Keratinocyte (primary cell): Measurements from ENCODE around the gene FYTTD1. TPM values are rescaled to one million over a fixed set of nuclear protein-coding genes. Genes with fewer than 3 reads are reported as not detected.
"Not testable (repeated sequence)": the region's sequence is repeated elsewhere in the genome, so short reads cannot be mapped to it uniquely, and the experiment has no call there.

Source experiments
- DNase-seq: peaks from one replicate; pipeline ENCODE4 v3.0.0-alpha.2; 2011; ENCODE audit warnings: low read depth, missing footprints, low spot score
- FAIRE-seq: peaks from 2 replicates; lab custom pipeline; 2011; peaks lifted over from hg19 to GRCh38; lab: Jason Lieb, UNC
- H2AFZ ChIP-seq: 2 replicates; pipeline ENCODE4 v1.6.0; 2012; ENCODE audit warnings: low read length, control low read depth, inconsistent platforms; ENCODE audit not compliant: control insufficient read depth
- H3K27ac ChIP-seq: 2 replicates; pipeline ENCODE4 v1.5.1; 2011; ENCODE audit warnings: low read length; ENCODE audit not compliant: control insufficient read depth, insufficient read depth
- H3K27me3 ChIP-seq: 3 replicates; pipeline ENCODE4 v1.6.0; 2011; ENCODE audit warnings: low read length; ENCODE audit not compliant: control insufficient read depth, insufficient read depth; ENCODE audit errors: extremely low read depth
- H3K36me3 ChIP-seq, 2 experiments: 2 replicates in 1 of 2; 3 replicates in 1 of 2; pipeline ENCODE4 v1.5.1; 2011; ENCODE audit warnings: low read length in 2 of 2, mild to moderate bottlenecking in 1 of 2; ENCODE audit not compliant: control insufficient read depth in 2 of 2, insufficient read depth in 2 of 2; ENCODE audit errors: extremely low read depth in 1 of 2
- H3K4me1 ChIP-seq: 3 replicates; pipeline ENCODE4 v1.5.1; 2011; ENCODE audit warnings: low read length; ENCODE audit not compliant: control insufficient read depth, insufficient read depth; ENCODE audit errors: extremely low read depth
- H3K4me2 ChIP-seq: 3 replicates; pipeline ENCODE4 v1.6.0; 2011; ENCODE audit warnings: low read depth, low read length; ENCODE audit not compliant: control insufficient read depth, insufficient read depth; ENCODE audit errors: extremely low read depth
- H3K4me3 ChIP-seq, 3 experiments: fragments of 200-600 bp in 1 of 3; sonication (generic) in 1 of 3; 2 replicates in 2 of 3; 3 replicates in 1 of 3; pipeline ENCODE4 v1.5.1; 2011 to 2016; ENCODE audit warnings: low read length in 3 of 3, mild to moderate bottlenecking in 3 of 3, control low read depth in 2 of 3, inconsistent platforms in 1 of 3, low read depth in 1 of 3, mixed read lengths in 1 of 3, mixed run types in 1 of 3, moderate library complexity in 1 of 3; ENCODE audit not compliant: control insufficient read depth in 2 of 3, insufficient read depth in 2 of 3; ENCODE audit errors: extremely low read depth in 1 of 3
- H3K79me2 ChIP-seq: 2 replicates; pipeline ENCODE4 v1.6.0; 2012; ENCODE audit warnings: low read length; ENCODE audit not compliant: control insufficient read depth, insufficient read depth
- H3K9ac ChIP-seq: 3 replicates; pipeline ENCODE4 v1.6.0; 2011; ENCODE audit warnings: low read length; ENCODE audit not compliant: control insufficient read depth, insufficient read depth; ENCODE audit errors: extremely low read depth
- H3K9me1 ChIP-seq: 3 replicates; pipeline ENCODE4 v1.6.0; 2011; ENCODE audit warnings: low read length; ENCODE audit not compliant: control insufficient read depth, insufficient read depth; ENCODE audit errors: extremely low read depth
- H3K9me3 ChIP-seq: 2 replicates; pipeline ENCODE4 v1.5.1; 2012; ENCODE audit warnings: low read depth, low read length; ENCODE audit not compliant: control insufficient read depth
- H4K20me1 ChIP-seq: 3 replicates; pipeline ENCODE4 v1.6.0; 2011; ENCODE audit warnings: low read length; ENCODE audit not compliant: control insufficient read depth, insufficient read depth; ENCODE audit errors: extremely low read depth
- EZH2 ChIP-seq: IDR thresholded peaks from one replicate; pipeline ENCODE4 v1.6.1; 2012; ENCODE audit warnings: inconsistent platforms, mild to moderate bottlenecking, low read length, moderate library complexity
- dilution Hi-C: fragments of 300-500 bp; cut with MboI; formaldehyde crosslinking; loops from one replicate; pipeline ENCODE4 v1.7.0; 2020; ENCODE audit warnings: low sequenced_read_pairs; ENCODE audit not compliant: extremely low pct_ligation_motif_present
- polyA plus RNA-seq, 5 experiments: library from polyadenylated mRNA; depleted of rRNA in 3 of 5; stranded (reverse) in 3 of 5; stranded (forward) in 1 of 5; unstranded in 1 of 5; fragments of >200 nt; gene quantifications; 1 replicate in 1 of 5; 2 replicates in 3 of 5; 3 replicates in 1 of 5; pipeline versions ENCODE4 v1.2.1 to v1.2.3, GENCODE V29; 2011 to 2012; ENCODE audit warnings: missing spikeins in 2 of 5, low read depth in 1 of 5, low replicate concordance in 1 of 5
- TF ChIP-seq, protein P1 (sequence below), 3 experiments: IDR thresholded peaks in 1 of 3; conservative IDR thresholded peaks in 1 of 3; optimal IDR thresholded peaks in 1 of 3; 2 replicates in 2 of 3; 3 replicates in 1 of 3; pipeline versions ENCODE3 to v1.5.1; 2011; ENCODE audit warnings: low read length in 3 of 3, mild to moderate bottlenecking in 3 of 3, moderate library complexity in 2 of 3, control low read depth in 1 of 3, inconsistent platforms in 1 of 3; ENCODE audit not compliant: insufficient read depth in 2 of 3; ENCODE audit errors: extremely low read depth in 1 of 3

The FYTTD1 gene
- polyA plus RNA-seq, 1 donor (not counting 4 experiments of a cell fraction or from before 2014, with no cell fraction given): 48.0 TPM

DNA sequence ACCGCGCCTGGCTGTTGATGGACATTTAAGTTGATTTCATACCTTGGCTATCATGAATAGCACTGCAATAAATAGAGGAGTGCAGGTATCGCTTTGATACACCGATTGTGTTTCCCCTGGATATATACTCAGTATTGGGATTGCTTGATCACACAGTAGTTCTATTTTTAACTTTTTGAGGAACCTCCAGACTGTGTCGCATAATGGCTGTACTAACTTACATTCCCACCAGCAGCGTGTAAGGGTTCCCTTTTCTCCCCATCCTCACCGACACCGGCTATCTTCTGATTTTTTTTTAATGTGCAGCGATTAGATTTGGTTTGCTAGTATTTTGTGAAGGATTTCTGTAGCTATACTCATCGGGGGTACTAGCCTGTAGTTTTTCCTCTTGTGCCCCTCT, 29.0 kb upstream of the FYTTD1 start:
- peaks cover 24% of the 10 kb centered on the region for H3K4me1 ChIP-seq
- no peak overlapping the region for H3K4me2 ChIP-seq
- peaks cover 33% of the 10 kb centered on the region for H3K79me2 ChIP-seq
- H3K27ac ChIP-seq: no peak overlapping the region
- FAIRE-seq (no peak), DNase-seq (no peak)
- H3K9me3 ChIP-seq: no peaks in the 10 kb centered on the region
- dilution Hi-C loops: no loop called here
- H3K9me1 ChIP-seq: peaks cover 3% of the 10 kb centered on the region
- H3K27me3 ChIP-seq: no peaks in the 10 kb centered on the region
- TF ChIP-seq EZH2: no peak
- TF ChIP-seq, protein P1, sequence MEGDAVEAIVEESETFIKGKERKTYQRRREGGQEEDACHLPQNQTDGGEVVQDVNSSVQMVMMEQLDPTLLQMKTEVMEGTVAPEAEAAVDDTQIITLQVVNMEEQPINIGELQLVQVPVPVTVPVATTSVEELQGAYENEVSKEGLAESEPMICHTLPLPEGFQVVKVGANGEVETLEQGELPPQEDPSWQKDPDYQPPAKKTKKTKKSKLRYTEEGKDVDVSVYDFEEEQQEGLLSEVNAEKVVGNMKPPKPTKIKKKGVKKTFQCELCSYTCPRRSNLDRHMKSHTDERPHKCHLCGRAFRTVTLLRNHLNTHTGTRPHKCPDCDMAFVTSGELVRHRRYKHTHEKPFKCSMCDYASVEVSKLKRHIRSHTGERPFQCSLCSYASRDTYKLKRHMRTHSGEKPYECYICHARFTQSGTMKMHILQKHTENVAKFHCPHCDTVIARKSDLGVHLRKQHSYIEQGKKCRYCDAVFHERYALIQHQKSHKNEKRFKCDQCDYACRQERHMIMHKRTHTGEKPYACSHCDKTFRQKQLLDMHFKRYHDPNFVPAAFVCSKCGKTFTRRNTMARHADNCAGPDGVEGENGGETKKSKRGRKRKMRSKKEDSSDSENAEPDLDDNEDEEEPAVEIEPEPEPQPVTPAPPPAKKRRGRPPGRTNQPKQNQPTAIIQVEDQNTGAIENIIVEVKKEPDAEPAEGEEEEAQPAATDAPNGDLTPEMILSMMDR (optimal IDR thresholded peaks at IDR 0.05 in 1 of 3, IDR thresholded peaks at IDR 0.05 in 1 of 3, conservative IDR thresholded peaks at IDR 0.05 in 1 of 3; ENCODE audit: extremely low read depth in 1 of 3, insufficient read depth in 2 of 3, low read length in 3 of 3): no peak
- H3K9ac ChIP-seq: no peak overlapping the region
- no peak overlapping the region for H3K4me3 ChIP-seq
- no peaks in the 10 kb centered on the region for H4K20me1 ChIP-seq
- no peak overlapping the region for H2AFZ ChIP-seq
- H3K36me3 ChIP-seq: peaks cover 5% of the 10 kb centered on the region in 2 experiments

- Histone ChIP-seq H4K20me1 (no peaks in the 10 kb centered on the region), H3K79me2 (peaks cover 32% of the 10 kb centered on the region), H3K4me1 (peaks cover 22% of the 10 kb centered on the region), H3K36me3 (peaks cover 1 to 2% of the 10 kb centered on the region in 2 experiments), H3K27me3 (no peaks in the 10 kb centered on the region), H3K9ac (no peak overlapping the region), H3K9me1 (peaks cover 2% of the 10 kb centered on the region), H2AFZ (no peak overlapping the region), H3K9me3 (no peaks in the 10 kb centered on the region), H3K4me3 (no peak overlapping the region), H3K27ac (no peak overlapping the region), H3K4me2 (no peak overlapping the region)
- TF ChIP-seq EZH2: no peak
- TF ChIP-seq, protein P1 (optimal IDR thresholded peaks at IDR 0.05 in 1 of 3, IDR thresholded peaks at IDR 0.05 in 1 of 3, conservative IDR thresholded peaks at IDR 0.05 in 1 of 3; ENCODE audit: extremely low read depth in 1 of 3, insufficient read depth in 2 of 3, low read length in 3 of 3): no peak
- dilution Hi-C loops: no loop called here
- FAIRE-seq (no peak), DNase-seq (no peak)
Observed at GRCh38 chr3:197722734-197723133, 26.9 kb upstream of the FYTTD1 start.

GRCh38 chr3:197727878-197728277, 21.8 kb upstream of the FYTTD1 start:
- H3K79me2 ChIP-seq: peaks cover 43% of the 10 kb centered on the region

More at GRCh38 chr3:197727878-197728277, 21.8 kb upstream of the FYTTD1 start:
- H3K9ac ChIP-seq, H3K9me1 ChIP-seq, H2AFZ ChIP-seq, H3K9me3 ChIP-seq, H3K4me3 ChIP-seq, H3K36me3 ChIP-seq, dilution Hi-C loops, H3K27ac ChIP-seq, H4K20me1 ChIP-seq, FAIRE-seq, H3K4me2 ChIP-seq, DNase-seq, H3K27me3 ChIP-seq: not testable (repeated sequence)
- peaks cover 11% of the 10 kb centered on the region for H3K4me1 ChIP-seq
